T-helper 2 cell (primary cell): Measurements from ENCODE around the gene STX5.
"Not testable (repeated sequence)": the region's sequence is repeated elsewhere in the genome, so short reads cannot be mapped to it uniquely, and the experiment has no call there.

Source experiments
- DNase-seq, 5 experiments: peaks; one replicate each; pipeline versions ENCODE4 v3.0.0 to v3.0.0-alpha.2; 2012 to 2022

STX5 gene

GRCh38 chr11:62854013-62854824, 22.4 kb upstream of the STX5 start:
- peak in 1 of 5 experiments; percentile 44 for DNase-seq

- peak in 2 of 5 experiments; percentile 35 to 78 for DNase-seq
Measured at GRCh38 chr11:62853279-62853965, 21.6 kb upstream of the STX5 start.

DNA sequence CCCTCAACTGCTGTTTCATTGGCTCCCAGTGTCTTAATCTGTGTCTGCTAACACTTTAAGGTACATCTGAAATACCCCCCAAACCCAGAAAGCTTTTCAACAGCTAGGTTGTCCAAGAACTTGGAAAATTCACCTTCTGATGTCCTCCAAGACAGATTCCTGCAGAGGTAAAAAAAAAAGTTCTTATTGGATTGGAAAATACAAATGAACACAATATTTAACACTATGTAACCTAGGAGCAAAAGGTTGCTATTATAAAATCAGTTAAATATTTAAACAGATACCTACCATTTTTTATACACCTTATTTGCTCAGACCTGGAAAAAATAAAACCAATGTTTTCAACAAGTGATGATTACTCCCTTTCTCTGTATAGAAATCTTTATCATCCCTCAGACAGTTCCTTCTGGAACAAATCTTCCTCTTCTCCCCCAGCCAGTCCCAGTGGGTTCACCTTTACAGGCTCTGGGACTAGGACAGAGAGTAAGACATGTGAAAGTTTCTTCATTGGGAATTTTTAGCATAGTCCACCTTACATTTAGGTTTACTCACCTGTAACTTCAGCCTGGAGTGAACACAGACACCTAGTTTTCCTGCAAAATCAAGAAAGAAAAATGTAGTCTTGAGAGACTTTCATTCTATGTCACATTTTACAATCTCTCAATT, 20.8 kb upstream of the STX5 start:
- no peak for DNase-seq

DNA sequence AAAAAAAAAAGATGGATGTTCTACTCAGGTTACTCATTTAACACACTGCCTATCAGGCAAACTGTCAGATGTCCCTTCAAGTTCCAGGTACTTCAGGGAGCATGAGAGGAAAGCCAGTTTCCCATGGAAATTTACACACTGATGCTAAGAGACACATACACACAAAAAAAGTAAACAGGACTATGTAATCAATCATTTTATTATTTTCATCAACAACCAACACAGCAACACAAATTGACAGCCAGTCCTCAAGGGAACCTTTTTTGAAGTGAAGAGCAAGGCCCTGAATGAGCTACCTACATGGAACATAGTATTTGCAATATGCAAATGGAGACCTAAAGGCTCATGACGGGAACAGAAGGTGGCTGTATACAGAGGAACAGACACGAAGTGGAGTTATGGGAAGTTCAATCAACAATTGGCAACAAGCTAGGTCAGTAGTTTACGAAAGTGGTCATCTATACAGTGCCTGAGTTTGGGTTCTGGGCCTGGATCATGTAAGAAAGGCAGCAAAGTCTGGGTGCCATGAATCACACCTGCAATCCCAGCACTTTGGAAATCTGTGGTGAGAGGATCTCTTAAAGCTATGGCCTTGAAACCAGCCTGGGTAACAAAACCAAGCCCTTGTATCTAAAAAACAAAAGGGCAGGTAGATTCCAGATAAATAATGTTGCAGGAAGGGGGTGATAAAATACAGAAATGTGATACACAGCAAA, 20.1 kb upstream of the STX5 start:
- no peak for DNase-seq

DNA sequence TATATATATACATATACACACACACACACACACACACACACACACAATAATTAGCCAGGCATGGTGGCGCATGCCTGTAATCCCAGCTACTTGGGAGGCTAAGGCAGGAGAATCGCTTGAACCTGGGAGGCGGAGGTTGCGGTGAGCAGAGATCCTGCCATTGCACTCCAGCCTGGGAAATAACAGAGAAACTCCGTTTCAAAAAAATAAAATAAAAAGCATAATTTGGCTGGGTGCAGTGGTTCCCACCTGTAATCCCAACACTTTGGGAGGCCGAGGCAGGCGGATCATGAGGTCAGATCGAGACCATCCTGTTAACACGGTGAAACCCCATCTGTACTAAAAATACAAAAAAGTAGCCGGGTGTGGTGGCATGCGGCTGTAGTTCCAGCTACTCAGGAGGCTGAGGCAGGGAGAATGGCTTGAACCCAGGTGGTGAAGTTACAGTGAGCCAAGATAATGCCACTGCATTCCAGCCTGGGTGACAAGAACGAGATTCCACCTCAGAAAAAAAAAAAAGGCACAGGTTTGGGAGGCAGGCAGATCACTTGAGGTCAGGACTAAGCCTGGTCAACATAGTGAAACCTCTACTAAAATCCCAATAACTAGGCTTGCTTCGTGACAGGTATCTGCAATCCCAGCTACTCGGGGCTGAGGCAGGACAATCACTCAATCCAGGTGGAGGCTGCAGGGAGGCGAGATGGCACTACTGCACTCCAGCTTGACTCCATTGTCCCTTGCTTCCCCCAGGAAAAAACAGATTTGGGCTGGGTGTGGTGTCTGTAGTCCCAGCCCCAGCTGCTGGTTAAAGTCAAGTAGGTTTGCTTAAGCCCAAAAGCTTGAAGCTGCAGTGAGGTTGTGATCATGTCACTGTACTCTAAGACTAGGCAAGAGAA, 19.3 kb upstream of the STX5 start:
- peak in 1 of 5 experiments; percentile 24 for DNase-seq

- no peak for DNase-seq
Measured at GRCh38 chr11:62847767-62848314, 16.0 kb upstream of the STX5 start.

- DNase-seq: no peak
Measured at GRCh38 chr11:62846177-62846576, 14.3 kb upstream of the STX5 start.

GRCh38 chr11:62844154-62844553, 12.3 kb upstream of the STX5 start:
- no peak for DNase-seq

DNA sequence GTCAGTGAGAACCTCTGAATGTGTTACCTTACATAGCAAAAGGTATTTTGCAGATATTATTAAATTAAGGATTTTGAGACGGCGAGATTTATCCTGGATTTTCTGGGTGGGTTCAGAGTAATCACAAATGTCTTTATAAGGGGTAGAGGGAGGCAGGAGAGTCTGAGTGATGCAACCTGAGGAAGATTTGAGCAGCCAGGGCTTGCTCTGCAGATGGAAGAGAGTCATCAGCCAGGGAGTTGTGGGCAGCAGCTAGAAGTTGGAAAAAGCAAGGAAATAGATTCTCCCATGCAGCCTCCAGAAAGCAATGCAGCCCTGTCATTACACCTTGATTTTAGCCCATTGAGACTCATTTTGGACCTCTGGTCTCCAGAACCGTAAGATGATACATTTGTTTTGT, 11.6 kb upstream of the STX5 start:
- no peak for DNase-seq

DNA sequence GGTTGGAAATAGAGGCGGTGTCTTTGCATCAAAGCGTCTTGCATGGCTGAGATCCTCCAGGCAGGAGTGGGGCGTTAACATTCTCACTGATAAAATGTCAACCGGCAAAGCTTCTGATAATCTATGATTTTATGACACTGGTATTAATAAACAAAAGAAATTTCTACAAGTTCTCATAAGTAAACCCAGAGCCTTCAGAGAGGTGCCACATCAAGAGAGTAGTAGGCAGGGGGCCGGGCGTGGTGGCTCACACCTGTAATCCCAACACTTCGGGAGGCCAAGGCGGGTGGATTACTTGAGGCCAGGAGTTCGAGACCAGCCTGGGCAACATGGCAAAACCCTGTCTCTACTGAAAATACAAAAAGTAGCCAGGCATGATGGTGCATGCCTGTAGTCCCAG, 11.0 kb upstream of the STX5 start:
- not testable (repeated sequence) for DNase-seq

DNA sequence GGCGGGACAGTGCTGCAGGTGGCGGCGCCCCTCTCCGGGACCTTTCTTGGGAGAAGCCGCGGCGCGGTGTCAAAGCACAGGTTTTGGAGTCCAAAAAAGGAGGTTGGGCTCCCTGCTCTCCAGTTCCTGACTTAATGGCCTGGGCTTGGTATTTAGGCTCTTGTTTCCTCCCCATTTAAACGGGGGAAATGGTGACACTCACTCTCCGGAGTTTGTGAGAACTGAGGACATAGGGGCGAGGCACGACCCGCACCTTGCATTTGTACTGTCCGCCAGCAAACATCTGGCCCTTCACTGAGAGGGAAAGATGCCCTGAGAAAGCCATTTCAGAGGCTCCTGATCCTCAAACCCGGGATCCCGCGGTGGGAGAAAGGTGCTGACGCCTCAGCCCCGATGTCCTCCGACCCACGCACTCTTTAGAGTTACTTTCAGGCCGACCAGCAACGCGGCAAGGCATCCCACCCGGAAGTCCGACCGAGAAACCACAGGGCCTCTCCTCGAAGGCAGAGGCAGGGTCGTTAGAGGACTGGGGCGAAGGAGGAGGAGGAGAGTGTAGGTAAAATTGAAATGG, 10.4 kb upstream of the STX5 start:
- DNase-seq: peak in 2 of 5 experiments; percentile 17 to 64

DNA sequence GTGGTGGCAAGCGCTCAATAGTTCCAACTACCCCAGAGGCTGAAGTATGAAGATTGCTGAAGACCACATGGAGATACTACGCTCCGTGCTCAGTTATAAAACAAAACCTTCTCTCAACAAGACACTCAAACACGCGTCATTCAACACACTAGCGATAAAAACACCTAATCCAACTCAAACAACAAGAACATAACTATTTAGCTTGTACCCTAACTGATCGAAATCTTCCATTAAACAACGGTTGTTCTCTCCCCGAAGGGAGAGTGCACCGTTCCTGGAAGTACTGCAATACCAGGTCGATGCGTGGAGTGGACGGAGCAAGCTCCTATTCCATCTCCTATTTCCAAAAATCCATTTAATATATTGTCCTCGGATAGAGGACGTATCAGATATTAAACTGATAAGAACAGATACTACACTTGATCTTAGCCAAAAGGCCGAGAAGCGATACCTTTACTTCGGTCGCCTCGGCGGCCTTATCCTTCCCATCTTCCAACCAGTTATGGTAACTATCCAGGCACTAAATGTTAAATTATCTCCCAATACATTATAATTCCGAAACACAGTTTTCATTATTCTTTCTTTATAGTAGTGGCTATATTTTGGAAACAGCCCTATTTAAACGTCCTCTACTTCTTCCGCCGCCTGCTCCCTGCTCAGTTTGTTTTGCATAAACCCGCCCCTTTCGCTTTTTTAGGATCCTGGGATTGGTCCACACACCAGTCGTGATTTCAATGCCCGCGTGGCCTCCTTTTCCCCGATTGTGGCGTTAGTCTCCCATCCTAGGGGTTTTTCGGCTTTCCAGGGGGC, 9.7 kb upstream of the STX5 start:
- peak; percentile 42 to 99 (median 74) for DNase-seq

- DNase-seq: peak; percentile 52 to 91 (median 71)
Measured at GRCh38 chr11:62840721-62841360, 9.0 kb upstream of the STX5 start.

GRCh38 chr11:62839050-62839945, 7.4 kb upstream of the STX5 start, which contains the start of gene WDR74:
WDR74 (minus strand) TSS chr11:62839590; CDS start chr11:62839570, 20 bp downstream.
- peak; percentile 75 to 98 (median 88) for DNase-seq

DNA sequence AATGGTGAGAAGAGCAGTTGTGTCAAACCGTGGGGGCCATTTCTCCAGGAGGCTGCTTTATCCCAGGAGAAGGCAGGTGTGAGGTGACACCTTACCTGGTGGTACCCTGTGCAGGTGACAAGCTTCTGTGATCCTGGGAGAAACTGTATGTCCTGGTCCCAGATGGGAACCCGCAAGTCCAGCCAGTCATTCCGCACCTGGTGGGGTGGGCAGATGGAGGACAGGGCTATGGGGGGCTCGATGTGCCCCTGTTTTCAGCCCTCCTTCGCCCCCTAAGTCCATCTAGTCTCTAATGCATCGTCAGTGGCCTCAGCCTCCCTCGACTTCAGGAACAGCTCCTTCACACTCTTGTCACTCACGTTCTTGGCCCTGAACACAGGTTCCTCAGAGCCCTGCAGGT, 3.5 kb upstream of the STX5 start:
- no peak for DNase-seq

DNA sequence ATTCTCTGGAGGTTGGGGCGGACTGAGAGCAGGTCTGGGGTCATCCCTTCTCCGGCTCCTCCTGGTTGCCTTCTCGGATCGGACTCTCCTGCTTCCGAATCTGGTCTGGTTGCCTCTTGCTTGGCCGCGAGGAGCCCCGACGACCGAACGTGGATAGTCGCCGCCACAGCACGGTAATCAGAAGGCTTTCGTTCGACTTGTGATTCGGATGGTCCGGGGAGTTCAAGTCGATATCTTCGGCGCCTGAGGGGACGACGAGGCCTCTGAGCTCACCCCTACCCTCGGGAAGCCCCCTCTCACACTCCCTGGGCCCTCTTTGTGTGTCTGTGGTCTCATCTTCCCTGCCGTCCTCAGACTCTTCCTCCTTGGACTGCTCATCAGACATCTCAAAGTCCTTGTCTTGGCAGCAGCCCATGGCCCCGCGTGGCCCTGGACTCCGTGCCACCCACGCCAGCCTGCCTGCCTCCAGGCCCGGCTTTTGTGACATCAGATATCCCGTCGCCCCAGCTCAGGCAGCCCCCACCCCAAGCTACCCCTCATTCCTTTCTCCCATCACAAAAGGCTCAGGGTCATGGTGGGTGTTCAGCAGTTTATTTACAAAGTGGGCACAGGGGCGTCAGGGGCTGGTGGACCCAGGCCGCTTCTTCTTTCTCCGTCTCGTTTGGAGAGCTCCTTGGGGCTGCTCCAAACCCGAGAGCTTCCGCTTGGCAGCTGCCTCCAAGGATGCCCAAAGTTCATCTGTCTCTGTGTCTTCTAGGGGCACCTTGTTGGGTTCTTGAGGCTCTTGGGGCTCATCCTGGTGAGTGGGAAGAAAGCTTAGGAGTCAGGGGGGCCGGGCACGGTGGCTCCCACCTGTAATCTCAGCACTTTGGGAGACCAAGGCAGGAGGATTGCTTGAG, 734 bp upstream of the STX5 start, which contains the start of gene TEX54:
Gene TEX54, minus strand, starts transcription at position 506 of the 899 bp plus-strand sequence.
- no peak for DNase-seq

- peak in 1 of 5 experiments; percentile 47 for DNase-seq
Measured at GRCh38 chr11:62830904-62831519, 839 bp downstream of the STX5 start.
